ENCODE results near the gene CPNE8.
A peak's percentile ranks its signal among the peaks of the same experiment; 100 is the strongest.

CPNE8 gene

DNA sequence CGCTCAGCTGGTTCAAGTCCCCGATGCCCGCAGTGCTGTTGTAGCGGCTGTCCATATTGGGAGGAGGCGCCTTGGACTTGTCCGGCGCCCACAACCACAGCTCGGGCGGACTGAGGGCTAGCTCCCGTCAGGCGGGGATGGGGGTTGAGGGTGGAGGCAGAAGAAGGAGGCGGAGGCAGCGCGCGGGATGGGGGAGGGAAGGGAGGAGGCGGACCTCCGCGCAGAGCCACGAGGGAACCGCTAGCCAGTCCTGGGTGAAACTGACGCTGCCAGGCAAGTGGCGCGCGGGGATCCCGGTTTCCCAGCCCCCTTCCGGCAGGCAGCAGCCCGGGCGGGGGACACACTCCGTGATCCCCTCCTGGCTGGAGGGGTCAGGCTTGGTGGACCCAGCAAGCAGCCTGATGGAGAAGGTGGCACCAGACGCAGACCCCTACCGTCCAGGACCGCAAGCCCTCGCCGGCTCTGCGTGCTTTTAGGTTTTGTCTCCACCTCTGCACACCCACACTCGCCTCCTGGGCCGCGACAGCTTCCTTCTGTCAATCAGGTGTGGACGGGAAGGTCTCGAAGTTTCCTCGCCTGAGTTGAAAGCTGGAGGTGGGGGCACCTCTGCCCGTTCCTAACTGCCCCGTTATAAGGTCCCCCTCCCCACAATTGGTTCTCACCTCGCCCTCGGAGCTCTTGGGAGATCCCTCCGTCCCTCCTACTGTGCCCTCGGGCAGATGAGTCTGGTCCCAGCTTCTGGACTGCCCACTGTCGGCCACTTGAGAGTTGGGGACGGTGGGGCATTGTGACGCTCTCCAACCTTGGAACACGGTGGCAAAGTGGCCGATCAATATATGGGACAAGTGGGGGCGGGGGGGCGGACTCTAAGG, at the start of gene CPNE8:
CPNE8 (minus strand) TSS at position 112 of the 872 bp plus-strand sequence; CDS start at position 55, 57 bp downstream.
- peak; percentile 64 for DNase-seq

DNA sequence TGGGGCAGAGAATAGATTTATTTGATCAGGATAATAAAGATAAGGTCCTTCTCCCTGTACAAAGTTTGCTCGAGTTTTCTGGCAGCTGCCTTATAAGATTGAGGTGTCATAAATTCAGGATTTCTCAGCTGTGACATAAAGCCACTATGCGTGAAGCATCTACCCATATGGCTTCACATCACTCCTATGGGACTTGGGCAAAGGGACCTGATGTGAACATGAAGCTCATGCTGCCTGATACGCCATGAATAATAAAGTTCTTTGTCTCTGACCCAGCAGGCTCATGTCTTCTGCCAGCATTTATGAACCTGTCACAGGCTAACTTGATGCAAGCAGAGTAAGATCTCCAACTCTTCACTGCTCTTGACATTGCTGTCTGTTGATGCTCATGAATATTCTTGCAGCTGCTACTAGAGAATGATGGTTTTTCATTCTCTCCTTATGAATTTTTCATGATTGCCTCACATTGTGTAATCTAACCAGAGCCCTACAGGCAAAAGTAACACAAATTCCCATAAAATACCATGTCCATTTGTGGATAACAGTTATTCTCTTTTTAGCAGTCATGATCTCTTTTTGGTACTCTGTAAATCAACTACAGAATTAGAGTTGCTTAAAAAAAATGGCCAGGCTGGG, 49.0 kb upstream of the CPNE8 start:
- no peak for DNase-seq

DNA sequence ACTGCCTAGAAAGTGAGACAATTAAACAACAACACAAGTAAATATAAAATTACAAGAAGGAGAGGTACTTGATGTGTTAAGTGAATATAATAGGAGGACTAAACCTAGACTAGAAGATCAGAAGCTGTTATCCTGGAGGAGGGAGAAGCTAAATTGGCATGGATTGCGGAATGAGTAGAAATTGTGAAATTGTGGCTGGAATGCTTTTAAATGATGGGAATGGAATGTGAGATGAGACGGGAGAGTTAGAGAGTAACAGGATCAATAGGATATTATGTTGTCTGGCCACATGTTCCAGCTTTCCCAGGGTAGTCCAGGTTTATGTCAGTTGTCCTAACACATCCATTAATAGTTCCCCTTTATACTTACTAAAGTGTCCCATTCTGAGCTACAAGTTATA, 44.0 kb upstream of the CPNE8 start:
- DNase-seq = no peak

DNA sequence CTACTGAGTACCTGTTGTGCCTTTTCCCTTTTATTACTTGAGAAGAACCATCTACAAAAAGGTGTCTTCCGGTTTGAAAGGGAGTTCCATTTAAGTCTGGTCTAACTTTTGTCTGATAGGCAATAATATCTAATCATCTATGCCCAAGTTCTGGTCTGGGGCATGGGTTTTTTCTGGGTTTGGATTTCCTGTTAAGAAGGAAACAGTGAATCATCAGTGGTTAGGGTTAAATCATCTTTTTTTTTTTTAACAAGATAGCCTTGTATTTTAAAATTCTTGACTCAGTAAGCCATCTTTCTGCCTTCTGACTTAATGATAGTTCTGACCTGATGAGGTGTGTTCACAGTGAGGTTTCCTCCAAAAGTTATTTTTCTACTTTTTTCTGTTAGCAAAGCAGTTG, 29.3 kb upstream of the CPNE8 start:
- DNase-seq = no peak

DNA sequence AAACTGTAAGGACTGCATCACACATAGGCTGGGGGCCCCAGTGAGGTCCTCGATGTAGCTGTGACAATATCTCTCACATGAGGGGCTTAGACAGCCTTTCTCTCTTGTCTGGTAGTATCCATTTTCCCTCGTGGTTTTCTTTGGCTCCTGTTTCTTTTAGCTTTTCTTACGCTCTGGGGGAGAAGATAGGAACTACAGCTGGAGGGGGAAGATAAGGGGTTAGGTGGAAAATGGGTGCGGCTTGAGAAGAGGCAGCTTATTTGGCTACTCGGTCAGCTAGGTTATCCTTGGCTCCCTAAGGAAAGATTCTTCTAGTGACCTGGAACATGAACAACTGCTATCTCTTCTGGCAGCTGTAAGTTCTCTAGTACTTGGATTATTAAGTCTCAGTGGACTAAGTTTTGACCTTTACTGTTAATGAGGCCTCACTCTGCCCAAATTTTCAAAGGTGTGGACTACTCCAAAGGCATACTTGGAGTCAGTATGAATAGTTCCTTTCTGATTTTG, 28.7 kb upstream of the CPNE8 start:
- no peak for DNase-seq

DNA sequence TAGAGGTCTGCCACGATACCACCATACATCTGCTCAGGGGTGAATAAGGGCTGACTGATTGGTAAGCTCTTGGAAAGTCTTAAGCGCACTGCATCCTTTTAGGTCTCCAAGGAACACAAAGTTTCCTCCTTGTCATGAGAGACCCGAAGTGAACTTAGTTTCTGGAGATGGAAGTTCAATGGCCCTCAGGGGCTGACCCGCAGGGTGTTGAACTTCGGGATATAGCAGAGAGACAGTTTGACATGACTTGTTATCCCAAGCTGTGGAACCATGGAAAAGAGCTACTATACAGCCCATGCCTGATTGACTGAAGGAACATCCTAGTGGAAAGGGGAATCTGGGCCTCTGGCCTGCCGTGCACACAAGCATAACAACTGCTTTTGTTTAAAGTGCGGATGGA, 26.9 kb upstream of the CPNE8 start:
- DNase-seq = no peak

DNA sequence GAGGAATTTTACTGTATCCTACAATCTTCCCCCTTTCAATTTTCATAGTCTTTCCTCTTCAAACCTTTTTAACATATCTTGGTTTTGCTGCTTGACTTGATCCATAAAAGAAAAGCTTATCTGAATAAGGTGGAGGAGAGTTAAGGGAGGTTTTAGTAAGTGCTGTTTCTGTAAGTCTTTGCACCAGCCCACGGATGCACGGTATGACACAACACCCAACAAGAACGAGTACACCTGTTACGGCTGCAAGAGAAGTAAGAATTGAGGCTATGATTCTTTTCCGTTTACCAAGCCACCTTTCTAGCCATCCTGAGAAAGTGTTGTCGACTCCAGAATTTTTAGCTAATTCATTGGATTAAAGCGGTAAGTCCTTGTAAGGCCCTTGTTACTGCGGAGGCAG, 26.1 kb upstream of the CPNE8 start:
- no peak for DNase-seq

DNA sequence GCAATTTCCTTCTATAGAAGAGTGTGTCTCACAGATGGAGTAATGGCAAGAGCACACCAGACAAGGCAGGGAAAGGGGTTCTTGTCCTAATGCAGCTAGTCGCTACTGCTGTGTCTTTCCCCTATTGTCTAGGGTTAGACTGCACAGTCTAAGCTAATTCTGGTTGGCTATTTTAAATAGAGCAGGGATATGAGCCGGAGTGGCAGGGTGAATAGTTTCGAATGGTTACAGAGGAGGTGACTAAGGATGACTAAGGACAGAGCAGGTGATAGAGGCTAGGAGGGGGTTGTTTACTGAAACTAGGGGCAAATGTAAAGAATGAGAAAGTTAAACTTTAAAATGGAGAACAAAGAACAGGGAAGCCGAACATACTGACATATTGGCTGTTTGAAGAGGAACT, 25.6 kb upstream of the CPNE8 start:
- no peak for DNase-seq

DNA sequence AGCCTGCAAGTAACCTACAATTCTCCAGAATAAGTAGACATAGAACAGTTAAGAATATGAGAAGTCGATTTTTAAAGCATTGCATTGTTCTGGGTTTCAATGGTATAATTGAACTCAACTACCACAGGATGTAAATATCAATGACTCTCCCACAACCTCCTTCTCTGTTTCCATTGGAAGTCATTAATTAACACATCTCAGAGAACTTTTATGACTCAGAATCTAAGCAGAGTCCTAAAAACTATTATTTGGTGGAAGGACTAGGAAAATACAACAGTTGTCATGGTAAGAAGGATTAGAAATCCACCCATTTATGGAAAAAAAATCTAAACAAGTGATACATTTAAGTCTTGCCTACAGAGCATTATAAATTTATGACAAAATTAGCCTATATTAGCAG, 21.1 kb upstream of the CPNE8 start:
- DNase-seq = no peak

DNA sequence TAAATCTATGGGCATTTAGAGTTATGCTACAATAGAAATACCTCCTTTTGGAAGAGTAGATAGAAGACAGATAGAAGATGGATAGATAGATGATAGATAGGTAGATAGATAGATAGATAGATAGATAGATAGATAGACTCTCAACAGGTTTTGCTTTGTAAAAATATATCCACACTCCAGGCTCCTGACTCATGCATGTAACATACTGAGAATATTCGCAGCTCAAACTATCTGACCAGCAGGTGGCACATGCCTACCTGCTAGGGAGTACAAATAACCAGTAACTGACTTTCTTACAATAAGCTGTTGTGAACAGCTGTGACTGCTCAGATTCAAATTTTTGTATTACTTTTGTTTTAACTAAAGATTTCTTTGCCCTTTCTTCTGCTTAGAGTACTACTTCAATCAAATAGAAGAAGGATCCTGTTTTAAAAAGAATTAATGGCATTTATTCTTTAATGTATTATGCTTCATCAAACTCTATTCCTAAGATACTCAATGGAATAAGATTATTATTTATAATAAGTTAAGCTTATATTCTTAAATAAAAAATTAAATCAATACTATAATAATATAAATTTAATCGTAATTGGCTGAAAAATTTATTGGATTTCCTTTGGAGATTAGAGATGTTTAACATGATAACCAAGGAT, 15.8 kb upstream of the CPNE8 start:
- DNase-seq = peak; percentile 13

DNA sequence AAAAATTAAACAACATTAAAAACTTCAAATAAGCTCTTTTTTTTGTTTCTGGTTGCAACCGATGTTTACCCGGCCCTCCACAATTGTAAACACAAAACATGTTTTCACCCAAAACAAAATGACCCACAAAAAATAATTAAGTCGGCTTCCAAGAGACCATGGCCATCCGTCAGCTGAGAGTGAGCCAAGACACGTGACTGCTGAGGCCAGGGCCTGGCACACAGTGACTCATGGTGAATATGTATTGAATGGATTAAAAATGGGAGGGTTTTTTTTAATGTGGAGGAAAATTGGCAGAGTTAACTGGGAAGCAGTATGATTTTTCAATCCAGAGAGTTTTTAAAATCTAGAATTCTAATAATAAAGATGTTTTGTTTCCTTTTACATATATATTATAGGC, 13.8 kb upstream of the CPNE8 start:
- no peak for DNase-seq

DNA sequence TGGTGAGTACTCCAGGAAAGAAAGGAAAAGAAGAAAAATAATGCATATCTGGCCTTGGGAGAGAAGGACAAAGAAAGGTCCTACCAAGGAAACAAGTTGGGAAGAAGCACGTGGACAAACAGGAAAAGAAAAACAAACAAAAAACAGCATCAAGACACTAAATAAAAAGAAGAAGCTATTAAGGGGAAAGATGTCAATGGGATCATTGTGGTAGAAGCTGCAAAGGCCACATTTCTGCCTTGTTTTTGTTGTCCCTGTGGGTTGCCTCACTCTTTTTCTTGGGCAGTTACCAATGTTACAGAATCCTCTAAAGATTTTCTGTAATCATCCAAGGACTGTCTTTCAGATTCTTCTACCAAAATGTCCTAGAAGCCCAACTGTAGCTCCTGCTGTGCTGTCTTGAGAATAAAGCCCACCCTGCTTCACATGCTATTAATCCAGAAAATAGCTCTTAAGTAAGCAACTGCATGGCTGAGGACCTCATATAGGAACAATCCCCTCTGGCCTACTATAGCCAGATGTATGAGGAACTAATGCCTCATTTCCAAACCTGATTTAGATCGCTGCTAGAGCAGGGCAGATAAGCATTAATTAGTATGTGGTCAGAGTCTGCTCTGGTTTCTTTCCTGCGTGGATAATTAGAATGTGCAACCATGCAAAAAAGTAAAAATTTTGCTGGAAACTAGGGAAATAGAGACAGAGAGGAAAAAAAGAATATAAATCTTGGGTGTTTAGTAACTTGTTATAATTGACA, 10.2 kb upstream of the CPNE8 start:
- DNase-seq = no peak

DNA sequence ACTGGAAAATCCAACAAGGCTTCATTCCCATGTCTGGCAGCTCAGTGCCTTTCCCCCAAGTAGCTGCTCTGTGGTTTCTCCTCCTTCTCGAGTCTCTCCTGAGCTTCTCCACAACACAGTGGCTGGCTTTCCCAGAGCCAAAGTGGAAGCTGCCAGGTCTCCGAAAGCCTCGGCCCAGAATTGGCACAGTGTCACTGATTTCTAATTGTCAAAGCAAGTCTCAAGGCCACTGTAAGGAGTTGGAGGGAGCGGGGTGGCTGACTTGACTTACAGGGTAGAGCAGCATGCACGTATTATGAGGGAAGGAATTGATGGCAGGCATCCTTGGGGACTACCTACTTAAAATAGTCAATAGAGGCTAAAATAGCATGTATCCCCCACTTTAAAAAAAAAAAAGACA, 6.7 kb upstream of the CPNE8 start:
- DNase-seq = no peak

DNA sequence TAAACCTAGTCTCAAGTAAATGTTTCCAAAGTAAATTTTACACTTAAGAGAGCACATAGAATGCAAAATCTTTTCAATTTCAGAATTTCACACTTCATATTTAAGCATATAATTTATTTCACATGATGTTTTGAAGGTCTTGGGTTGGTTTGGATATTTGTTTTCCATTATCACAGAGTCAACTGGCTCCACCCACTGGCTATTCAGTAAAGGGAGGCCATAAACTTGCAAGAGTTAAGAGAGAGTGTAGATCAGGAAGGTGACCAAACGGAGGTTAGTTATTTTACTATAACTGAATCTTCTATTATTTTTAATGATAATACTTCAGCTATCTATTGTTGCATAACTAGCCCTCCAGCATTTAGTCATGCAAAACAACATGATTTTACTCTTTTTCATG, 6.2 kb upstream of the CPNE8 start:
- no peak for DNase-seq

DNA sequence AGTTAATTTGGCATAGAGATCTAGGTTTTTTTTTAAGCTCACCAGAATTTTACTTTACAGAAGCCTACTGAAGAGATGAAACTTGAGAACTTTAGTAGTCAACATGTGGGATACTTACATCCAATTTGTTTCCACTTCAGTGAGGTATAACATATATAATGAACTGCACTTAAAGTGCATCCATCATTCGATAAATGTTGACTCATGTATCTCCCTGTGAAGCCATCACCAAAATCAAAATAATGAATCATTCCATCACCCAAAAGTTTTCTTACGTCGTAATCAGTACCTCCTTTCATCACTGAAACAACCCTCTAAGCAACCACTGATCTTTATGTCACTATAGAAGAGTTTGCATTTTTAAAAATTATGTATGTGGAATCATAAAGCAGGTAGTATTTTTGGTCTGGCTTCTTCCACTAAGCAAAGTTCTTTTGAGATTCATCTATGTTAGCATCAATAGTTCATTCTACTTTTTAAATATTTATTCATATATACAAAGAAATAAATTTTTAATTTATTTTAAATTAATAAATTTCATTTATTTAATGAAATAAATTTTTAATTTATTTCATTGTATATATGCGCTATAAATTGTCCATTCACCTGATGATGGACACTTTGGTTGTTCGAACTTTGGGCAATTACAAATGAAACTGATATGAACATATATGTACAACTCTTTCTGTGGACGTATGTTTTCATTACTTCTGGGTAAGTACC, 2.0 kb upstream of the CPNE8 start:
- no peak for DNase-seq

DNA sequence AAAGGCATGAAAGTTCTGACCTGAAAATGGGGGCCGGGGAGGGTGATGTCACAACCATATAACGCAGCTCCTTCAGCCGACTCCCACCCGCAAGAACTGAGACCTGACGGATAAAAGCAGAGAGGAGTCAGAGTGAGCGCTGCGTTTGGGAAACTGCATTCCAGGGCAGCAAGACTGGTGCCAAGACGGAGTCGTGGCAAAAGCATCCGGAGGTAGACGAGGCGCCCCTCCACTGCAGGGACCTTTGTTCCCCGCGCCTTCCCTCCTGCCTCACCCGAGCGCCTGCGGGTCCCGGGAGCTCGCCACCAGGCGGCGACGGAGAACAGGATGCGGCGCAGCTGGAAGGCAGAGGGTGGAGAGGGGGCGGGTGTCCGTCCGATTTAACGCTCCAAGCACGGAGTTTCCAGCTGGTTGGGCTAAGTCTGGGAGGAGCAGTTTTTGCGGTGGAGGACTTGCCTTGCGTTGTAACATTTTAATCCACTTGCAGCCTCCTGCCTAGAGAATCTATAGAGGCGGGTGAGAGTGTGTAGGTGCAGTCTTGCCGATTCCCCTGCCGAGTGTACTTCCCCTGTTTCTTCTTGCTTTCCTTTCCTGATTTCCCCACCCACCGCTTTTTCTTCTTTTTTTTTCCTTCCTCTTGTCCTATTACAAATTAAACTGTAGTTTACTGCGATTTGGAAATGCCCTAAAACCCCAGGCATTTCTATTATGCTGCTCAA, 1.2 kb upstream of the CPNE8 start:
- DNase-seq = peak; percentile 80

DNA sequence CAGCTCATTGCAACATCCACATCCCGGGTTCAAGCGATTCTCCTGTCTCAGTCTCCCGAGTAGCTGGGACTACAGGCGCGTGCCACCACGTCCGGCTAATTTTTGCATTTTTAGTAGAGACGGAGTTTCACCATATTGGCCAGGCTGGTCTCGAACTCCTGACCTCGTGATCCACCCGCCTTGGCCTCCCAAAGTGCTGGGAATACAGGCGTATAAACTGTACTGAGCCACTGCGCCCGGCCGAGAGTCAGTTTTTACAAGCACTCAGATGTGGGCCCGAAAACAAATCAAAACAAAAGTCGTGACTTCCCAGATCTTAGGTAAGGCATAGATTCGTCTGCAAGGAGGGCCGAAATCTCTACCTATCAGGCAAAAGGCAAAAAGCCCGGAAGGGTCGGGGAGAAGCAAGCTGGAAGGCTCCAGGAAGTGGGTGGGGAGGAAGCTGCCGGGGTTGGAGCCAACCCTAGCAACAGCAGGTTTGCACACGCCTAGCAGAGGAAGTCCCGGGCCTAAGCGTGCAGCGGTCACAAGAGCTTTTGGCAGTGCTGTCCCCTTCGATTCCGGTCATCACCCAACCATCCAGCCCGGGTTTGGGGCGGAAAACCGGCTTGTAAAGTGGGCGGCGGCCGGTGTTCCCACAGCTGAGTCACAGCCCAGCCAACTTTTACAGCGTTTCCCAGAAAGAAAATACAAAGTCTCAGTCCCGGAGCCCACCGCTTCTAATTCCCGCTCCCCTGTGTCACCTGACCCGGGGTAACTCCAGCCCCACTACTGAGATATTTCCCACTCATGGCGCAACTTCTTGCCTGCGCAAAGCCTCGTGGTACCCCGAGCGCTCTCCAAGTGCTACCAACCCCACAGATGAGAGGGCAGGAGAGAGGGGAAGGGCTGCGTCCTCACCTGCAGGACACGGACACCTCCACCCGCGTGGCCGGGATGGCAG, 583 bp downstream of the CPNE8 start:
- DNase-seq = peak; percentile 81

DNA sequence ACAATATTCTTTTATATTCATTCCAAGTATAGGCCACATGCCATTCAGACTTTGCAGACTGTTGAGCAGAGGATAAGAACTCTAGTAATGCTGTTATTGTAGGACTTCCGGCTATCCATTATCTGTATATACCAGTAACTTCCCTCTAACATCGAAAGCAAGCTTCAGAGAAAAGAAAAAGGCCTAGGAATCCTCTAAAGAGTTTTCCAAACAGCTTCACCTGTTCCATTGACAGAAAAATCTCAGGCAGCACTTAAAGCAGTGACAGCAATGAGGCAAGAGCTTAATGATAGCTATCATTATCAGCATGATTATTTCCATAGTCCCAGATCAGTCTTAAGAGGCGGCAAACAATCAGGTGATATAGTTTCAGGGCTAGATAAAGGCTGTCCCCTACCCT, 1.8 kb downstream of the CPNE8 start:
- no peak for DNase-seq

DNA sequence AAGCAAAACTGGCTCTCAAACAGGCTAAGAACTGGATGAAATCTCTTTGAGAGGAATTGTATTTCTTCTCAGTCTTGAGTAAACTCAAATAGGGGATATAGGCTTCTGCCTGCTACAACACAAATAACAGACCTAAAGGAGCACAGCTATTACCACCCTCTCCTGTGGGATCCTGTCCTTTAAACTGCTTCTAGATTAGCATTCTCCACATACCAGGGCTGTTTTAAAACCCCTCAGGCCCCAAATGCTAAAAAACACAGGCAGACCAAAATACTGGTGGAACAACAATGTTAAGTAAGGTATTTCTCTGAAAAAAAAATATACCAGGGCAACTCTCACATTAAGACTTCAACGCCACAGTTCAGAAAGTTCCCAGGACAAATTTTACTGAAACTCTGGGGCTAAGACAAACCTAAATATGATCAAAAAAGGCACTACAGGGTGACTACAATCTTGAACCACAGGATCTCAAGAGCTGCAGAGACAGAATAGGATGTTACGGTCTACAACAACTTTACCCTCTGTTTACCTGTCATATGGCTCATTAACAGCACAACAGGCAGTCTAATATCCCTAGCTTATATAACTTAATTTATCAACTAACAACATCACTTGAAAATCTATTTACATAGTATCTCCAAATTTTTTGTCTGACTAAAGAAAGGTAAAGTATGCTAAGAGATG, 7.2 kb downstream of the CPNE8 start:
- no peak for DNase-seq

DNA sequence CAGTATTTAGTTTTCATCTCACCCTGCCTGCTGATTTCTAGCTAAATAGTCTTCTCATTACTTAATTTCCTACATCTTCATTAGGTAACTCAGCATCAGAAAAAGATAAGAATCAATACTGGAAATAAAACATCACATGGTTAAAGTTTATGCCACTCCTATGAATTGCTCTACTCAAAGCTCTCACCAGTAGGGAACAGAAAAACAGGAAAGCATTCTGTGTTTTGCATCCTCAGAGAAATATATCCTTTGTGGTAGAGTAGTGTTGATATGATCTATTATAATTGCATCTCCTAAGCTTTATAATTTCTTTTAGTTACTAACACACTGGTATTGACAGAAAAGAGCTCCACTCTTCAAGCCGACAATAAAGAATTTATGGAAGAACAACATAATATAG, 9.9 kb downstream of the CPNE8 start:
- no peak for DNase-seq

Data from T1000 (cell line).